HTR-8/SVneo (cell line): ENCODE data around the gene CRYAA.
"Not testable (repeated sequence)": the region's sequence is repeated elsewhere in the genome, so short reads cannot be mapped to it uniquely, and the experiment has no call there.

ENCODE experiments used
- DNase-seq: peaks from one replicate; pipeline ENCODE4 v3.0.0; 2011; ENCODE audit warnings: low spot score, mixed read lengths; ENCODE audit not compliant: insufficient read length
- FAIRE-seq: peaks from 2 replicates; lab custom pipeline; 2011; peaks lifted over from hg19 to GRCh38; lab: Jason Lieb, UNC

CRYAA gene, protein sequence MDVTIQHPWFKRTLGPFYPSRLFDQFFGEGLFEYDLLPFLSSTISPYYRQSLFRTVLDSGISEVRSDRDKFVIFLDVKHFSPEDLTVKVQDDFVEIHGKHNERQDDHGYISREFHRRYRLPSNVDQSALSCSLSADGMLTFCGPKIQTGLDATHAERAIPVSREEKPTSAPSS

DNA sequence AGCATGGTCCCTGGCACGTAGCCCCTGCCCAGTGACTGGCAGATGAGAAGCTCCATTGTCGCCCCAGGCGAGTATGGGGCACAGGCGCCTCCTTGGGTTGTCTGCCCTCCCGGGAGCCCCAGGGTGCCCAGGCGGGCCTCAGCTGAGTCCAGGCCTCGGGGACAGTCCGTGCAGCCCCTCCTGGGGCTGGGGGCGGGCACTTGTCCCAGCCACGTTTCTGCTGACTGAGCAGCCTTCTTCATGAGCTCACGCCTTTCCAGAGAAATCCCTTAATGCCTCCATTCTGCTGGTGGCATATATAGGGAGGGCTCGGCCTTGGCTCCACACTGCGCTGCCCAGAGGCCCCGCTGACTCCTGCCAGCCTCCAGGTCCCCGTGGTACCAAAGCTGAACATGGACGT lies at the start of gene CRYAA:
TSS of gene CRYAA (plus strand) at position 301 of the 400 bp plus-strand sequence. CDS start at position 393, 92 bp downstream.
- FAIRE-seq, DNase-seq: not testable (repeated sequence)

DNA sequence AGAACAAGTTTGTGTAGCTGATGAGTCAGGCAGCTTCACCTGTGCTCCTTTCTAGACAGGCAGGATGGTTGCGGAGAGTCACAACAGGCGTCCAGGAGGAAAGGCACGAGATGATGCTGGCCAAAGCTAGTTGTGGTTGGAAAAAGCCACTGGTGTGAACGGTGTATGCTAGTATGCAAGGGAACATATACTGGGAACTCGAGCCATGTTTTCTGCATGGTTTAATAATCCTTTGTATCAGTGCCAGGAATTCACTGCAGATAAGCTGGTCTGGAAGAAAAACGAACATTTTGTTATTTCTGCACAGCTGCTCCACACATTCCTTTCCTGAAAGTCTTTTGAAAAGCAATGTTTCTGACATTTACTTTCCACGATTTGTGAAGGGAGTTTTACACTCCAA lies 38.7 kb upstream of the CRYAA start:
- not testable (repeated sequence) for FAIRE-seq

DNA sequence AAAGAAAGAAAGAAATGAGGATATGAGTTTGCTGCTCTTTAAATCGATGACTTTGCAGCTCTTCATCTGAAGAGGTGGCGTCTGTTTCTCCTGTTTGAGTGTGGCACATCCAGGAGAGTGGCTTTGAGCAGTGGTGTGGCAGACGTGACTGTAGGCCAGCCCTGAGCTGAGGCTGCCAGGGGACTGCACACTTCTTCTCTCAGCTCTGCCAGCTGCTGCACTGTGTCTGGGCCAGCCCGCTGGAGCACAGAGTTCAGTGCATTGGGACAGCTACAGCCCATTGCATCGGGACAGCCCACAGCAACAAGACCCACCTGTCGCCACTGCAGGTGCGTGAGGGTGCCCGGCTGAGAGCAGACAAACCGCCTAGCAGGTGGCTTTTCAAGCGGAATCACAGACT lies 34.3 kb upstream of the CRYAA start:
- not testable (repeated sequence) for DNase-seq, FAIRE-seq

More for the DNA sequence above, 38.7 kb upstream of the CRYAA start:
- DNase-seq = not testable (repeated sequence)

DNA sequence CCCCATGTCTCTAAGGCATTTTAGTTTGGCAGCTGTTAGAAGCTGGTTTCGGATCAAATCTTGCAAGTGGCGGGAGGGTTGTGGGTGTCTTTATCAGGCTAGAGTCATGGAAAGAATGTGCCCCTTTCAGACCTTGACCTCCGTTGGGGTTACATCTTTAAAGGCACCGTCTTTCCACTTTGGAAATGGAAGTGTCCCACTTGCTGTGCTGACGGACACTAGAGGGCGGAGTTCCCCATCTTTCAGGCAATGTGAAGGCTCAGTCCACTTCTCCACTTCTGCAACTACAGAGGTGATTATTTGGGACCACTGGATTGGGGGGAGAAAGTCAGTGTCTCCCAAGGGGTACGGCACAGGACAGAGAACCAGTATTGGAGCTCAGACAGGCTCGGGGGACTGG lies 29.9 kb upstream of the CRYAA start:
- DNase-seq = not testable (repeated sequence)
- FAIRE-seq = peak; percentile 73

DNA sequence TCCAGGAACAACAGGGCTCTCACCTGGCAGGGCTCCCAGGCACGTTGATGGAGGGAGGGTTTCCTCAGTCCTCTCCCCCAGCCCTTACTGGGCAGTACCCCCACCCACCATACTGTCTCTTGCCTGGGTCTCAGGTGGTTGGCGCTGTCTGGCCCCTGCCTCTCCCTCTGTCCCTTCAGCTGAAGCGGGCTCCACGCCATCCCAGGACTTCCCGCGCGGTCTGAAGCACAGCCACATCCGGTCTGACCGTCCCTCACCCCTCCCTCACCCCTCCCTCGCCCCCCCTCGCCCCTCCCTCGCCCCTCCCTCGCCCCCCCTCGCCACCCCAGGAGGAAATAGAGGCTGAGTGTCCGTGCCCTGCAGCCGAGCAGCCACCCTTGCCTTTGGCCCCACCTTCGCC lies 27.4 kb upstream of the CRYAA start:
- not testable (repeated sequence) for DNase-seq, FAIRE-seq

DNA sequence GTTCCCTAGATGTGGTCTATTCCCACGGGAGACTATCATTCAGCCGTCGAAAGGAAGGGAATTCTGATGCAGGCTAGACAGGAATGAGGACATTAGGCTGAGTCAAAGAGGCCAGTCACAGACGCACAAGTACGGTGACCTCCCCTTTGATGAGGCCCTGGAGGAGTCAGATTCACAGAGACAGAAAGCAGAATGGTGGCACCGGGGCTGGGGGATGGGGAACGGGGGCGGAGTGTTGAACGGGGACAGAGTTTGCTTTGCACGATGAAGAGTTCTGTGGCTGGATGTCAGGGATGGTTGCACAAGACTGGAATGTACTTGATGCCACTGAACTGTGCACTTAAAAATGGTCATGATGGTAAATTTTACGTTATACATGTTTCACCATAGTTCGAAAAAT lies 22.2 kb upstream of the CRYAA start:
- not testable (repeated sequence) for DNase-seq, FAIRE-seq

DNA sequence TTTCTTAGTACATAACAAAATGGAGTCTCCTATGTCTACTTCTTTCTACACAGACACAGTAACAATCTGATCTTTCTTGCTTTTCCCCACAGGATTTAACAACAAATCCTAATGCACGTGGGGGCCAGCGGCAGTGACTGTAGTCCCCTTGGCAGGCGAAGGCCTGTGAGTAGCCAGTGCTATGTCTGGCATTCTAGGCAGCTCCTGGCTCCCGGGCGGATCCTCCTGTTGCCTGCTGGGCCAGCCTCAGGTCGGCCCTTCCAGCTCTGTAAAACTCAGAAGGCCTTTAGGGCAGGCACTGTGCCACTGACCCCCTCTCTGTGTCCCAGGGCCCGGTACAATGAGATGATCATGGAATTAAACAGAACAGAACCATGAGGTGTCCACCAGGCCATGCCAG lies 20.8 kb upstream of the CRYAA start:
- FAIRE-seq, DNase-seq: not testable (repeated sequence)

DNA sequence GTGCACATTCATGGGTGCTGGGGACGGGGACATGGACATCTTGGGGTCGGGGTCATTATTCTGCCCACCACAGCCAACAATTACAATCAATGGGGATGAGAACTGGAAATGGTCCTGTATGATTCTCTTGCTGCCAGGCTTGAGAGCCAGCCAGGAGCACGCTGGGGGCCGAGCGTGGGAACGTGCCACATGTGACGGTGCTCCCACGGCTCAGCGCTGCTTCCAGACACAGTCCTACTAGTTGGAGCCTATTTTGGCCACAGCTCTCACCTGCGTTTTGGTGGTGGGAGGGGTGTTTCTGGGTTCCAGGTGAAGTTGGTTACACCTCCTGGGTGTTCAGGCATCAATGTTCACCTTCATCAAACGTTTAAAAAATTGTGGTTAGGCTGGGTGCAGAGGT lies 19.5 kb upstream of the CRYAA start:
- not testable (repeated sequence) for DNase-seq, FAIRE-seq

DNA sequence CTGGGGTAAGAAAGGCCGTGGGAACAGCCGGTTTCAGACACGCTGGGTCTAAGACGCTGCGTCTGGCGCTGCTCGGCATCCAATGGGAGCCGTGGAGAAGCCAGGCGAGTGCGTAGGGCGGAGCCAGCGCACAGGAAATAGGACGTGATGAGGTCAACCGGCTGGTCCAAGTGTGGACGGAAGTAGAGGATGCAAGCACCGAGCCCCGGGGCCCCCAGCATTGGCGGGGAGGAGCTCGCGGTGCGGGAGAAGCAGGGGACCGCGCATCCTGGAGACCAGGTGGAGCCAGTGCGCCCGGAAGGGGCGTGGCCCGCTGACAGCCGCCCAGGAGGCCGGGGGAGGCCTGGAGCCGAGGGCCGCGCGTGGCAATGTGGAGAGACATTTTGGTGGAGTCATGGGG lies 15.2 kb upstream of the CRYAA start:
- FAIRE-seq, DNase-seq: not testable (repeated sequence)

DNA sequence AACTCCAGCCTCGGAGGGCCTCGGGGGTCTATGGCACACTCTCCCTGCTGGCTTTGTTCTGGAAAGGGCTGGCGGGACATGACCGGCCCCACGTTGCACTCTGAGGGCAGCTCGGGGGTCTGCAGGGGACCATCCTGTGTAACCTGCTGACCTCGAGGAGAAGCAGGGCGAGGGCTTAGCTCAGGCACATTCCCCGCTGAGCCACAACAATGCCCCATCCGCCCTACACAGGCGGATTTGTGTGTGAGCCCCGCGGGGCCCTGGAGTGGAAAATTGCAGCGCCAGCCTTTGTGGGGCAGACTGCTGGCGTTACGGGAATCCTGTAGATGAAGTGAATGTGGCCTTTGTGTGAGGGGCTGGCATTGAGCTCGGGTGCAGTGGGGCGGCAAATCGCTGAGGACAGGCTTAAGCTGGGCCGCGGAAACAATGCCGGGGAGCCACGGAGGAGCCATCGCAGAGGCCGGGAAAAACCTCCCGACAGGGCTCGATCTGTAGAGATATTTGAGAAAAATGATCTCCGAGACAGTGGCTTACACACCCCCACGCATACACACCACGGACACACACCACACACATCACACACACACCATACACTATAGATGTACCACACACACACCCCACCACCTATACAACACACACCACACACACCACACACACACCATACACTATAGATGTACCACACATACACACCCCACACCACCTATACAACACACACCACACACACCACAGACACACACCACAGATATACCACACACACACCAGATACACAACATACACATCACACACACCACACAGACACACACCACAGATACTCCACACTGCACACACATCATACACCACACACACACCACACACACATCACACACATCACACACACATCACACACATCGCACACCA lies 9.3 kb upstream of the CRYAA start:
- DNase-seq = not testable (repeated sequence)
- FAIRE-seq = peak; percentile 100

DNA sequence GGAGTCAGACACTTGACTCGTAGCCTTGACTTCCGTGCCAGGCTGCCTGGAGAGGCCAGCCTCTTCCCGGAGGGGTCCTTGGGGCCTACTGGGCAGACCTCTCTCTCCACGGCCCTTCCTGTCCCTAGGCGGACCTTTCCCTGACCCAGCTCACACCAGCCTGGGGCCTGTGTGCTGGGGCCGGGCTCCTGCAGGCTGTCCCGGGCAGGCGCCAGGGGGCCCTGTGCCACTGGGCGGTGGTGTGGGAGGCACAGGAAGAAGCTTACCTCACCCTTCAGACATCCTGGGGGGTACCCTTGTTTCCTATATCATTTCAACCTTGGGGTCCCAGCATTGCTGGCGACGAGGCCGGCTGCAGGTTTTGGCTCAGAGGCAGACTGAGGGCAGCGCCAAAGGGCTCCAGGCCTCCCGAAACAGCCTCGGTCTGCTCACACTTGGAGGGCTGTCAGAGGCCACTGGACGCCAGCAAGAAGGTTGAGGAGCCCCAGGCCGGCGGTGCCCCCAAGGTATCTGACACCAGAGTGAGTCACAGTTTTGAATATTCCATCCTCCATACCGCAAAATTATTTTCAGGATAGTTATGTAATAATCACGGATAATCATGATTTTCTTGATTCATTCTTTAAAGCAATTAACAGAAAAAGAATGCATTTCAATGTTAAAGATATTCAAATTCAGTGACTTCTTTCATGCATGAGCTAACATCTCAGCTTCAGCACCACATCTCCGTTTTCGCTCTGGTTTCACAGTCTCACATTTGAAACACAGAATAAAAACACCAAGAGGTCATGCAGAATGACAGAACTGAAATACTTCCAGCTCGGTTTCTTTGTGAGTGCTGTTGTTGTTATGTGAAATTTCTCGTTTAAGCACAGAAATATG lies 6.7 kb upstream of the CRYAA start:
- DNase-seq = not testable (repeated sequence)
- FAIRE-seq = peak; percentile 13

DNA sequence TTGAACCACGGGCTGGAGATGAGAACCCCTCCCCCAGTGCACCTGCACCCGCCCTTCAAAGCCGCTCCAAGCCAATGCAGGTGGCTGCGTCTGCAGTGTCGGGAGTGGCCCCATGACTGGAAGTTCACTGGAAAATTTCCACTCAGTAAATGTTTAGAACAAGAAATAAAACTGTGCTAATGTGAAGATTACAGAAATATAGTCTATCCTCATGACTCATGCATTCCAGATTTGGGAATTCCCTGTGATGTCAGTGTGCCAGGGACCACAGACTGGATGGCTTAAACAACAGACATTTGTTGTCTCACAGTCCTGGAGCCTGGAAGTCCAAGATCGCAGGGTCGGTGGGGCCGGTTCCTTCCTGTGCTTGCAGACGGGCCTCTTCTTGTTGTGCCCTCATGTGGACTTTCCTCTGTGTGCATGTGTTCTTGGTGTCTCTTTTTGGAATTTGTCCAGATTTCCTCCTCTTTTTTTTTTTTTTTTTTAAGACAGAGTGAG lies 6.1 kb upstream of the CRYAA start:
- not testable (repeated sequence) for DNase-seq
- FAIRE-seq = peak; percentile 36

DNA sequence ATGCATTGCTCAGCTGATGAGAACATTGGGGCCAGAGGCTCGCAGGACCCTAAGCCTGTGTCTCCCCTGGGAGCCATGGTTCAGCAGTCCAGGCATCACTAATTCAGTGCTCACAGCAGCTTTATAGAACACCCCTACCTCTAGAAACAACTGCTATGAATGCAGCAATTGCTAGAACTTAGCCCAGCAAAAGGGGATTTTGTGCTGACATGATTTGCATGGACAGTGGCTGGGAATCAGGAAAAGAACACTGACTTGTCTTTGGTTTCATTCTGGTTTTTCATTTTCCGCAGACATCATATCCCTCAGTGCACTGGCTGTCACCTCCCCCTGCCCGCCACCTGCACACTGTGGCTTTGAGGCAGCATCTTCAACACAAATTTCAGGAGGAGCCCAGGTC lies 4.0 kb upstream of the CRYAA start:
- DNase-seq, FAIRE-seq: not testable (repeated sequence)

DNA sequence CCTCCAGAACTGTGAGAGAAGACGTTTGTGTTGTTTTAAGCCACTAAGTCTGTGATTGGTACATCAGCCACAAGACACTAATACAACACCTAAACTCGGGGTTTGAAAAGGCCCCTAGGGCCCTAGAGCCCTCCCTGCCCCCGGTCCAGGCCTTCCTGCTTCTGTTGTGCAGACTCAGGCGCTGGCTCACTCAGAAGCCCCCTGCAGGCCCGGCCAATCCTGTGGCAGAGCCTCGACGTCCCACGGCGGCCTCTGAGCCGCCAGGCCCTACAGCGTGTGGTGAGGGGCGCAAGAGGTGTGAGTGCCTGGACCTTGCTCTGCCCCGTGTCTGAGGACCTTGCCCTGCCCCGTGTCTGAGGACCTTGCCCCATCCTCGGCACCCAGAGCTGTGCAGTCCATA lies 3.1 kb upstream of the CRYAA start:
- not testable (repeated sequence) for DNase-seq, FAIRE-seq

DNA sequence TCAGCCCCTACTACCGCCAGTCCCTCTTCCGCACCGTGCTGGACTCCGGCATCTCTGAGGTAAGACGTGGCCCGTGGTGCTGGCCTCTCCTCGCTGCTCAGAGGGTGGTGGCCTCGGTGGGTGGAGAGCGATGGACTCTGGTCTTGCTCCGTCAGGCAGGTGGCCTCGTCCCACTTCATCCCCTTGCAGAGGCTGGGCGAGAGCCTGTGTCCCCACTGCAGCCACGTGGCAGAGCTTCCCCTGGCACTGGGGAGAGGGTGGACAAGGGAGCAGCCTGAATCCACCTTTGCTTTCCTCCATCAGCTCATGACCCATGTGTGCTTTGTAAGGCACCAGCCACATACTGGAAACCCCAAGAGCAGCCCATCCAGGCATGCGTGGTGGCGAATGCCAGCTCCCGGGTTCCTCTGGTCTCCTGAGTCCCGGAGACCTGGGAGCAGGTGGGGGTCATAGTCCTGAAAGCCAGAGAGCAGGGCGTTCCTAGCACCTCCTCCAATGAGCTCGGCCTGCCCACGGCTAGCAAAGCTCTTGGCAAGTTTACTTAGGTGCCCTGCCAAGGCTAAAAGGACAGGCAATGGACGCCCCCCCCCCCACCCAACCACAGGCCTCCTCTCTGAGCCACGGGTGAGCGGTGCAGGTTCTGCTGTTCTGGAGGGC lies 550 bp downstream of the CRYAA start:
- not testable (repeated sequence) for DNase-seq, FAIRE-seq

DNA sequence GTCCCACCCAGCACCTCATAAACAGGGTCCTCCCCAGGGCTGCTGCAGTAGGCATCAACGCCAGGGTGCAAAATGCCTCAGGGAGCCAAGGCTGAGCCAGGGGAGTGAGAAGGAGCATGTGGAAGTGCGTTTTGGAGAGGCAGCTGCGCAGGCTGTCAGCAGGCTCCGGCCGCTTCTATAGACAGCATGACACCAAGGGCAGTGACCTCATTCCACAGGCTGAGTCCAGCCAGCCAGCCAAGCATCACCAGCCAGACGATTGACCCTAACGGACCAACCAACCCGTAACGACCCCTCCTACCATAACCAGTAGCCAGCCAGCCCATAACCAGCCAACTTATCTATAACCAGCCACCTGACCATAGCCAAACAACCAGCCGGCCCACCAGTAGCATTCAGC lies 1.1 kb downstream of the CRYAA start:
- FAIRE-seq, DNase-seq: not testable (repeated sequence)

DNA sequence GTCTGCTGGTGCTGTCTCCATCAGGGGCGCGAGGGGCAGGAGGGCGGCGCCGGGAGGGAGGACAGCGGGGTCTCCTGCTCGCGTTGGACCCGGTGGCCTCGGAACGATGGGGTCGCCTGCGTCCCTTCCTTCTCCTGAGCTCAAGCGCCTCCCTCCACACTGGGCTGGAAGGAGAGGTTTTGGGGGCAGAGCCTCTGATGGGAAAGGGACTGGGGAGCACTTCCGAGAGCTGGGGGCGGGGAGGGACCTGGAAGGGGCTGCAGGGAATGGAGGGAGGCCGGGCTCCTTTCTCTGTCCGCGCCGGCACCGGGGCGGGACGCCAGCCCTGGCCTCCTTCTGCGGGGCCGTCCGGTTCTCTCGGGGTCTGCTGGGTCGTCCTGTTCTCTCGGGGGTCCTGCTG lies 4.0 kb downstream of the CRYAA start:
- not testable (repeated sequence) for FAIRE-seq, DNase-seq

DNA sequence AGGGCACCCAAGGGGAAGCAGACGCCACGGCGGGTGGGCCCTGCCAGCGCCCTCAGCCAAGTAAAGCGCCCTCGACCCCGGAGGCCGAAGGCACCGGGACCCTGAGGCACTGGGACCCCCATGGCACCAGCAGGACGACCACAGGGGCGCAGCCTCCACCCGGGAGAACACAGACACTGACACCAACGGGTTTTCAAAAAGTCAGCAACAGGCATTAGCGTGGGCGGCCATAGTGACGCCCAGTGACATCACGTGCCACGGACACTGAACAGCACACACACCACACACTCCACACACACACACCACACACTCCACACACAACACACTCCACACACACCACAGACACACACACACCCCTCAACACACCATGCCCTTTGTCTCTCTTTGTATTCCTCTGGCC lies 4.6 kb downstream of the CRYAA start:
- FAIRE-seq = peak; percentile 100
- not testable (repeated sequence) for DNase-seq

DNA sequence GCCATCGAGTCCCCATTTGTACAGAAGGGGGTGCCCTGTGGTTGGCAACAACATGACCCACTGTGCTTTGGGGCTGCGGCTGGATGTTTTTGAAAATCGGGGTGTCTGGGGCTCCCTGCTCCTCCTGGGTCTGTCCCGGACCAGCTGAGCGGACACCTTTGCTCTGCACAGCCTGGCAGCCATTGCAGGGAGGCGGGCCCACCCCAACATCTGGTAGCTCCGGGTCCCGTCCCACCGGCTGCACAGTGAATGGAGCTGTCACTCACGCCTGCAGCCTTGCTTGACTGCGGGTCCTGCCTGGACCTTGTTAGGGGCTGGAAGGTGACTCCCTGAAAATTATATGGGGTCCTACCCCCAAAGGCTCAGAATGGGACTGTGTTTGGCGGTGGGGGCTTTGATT lies 5.1 kb downstream of the CRYAA start:
- DNase-seq, FAIRE-seq: not testable (repeated sequence)
